Psoas muscle (tissue), 8 donors: ENCODE measurements around the gene HEXIM1. TPM values are rescaled to one million over a fixed set of nuclear protein-coding genes. Genes with fewer than 3 reads are reported as not detected.

Source experiments
- ATAC-seq, 4 donors: fragments of 200-7000 bp; cut with Tn5 transposase; one replicate each; pipeline ENCODE4 v1.9.1; 2020; ENCODE audit warnings: moderate library complexity in 3 of 4, mild to moderate bottlenecking in 2 of 4
- DNase-seq, 2 donors: peaks; one replicate each; pipeline ENCODE4 v3.0.0-alpha.2; 2020
- H3K27ac ChIP-seq: fragments of 200-600 bp; one replicate; pipeline ENCODE4 v1.8.0; 2022
- H3K27me3 ChIP-seq, 3 donors: fragments of 200-600 bp in 1 of 3; one replicate each; pipeline versions ENCODE4 v1.6.1 to v1.8.0; 2013 to 2022; ENCODE audit warnings: low read length in 2 of 3, mild to moderate bottlenecking in 2 of 3, moderate library complexity in 1 of 3; ENCODE audit not compliant: insufficient read depth in 3 of 3
- H3K36me3 ChIP-seq, 2 donors: fragments of 200-600 bp in 1 of 2; one replicate each; pipeline versions ENCODE4 v1.6.1 to v1.8.0; 2013 to 2022; ENCODE audit warnings: low read depth in 1 of 2, mild to moderate bottlenecking in 1 of 2, moderate library complexity in 1 of 2; ENCODE audit not compliant: insufficient read depth in 1 of 2
- H3K4me1 ChIP-seq: fragments of 200-600 bp; one replicate; pipeline ENCODE4 v1.8.0; 2022
- H3K4me3 ChIP-seq: fragments of 200-600 bp; one replicate; pipeline ENCODE4 v1.8.0; 2022; ENCODE audit warnings: mild to moderate bottlenecking
- H3K9me3 ChIP-seq: fragments of 200-600 bp; one replicate; pipeline ENCODE4 v1.8.0; 2022
- CTCF ChIP-seq: fragments of 200-600 bp; IDR thresholded peaks from one replicate; pipeline ENCODE4 v1.8.0; 2022; ENCODE audit warnings: antibody characterized with exemption
- WGBS, 3 donors: extraction: QIAGEN DNeasy Blood & Tissue Kit; methylation state at CpG; one replicate each; pipeline versions ENCODE4 v1.1.6 to v1.1.7; 2013; 5-methylcytosine and 5-hydroxymethylcytosine counted together
- intact Hi-C, 2 donors: fragments of 100-400 bp; cut with DNase I; formaldehyde crosslinking; loops; one replicate each; pipeline versions ENCODE4 v1.11.0 to v1.14.2; 2022
- polyA plus RNA-seq, 3 donors: library from polyadenylated mRNA; stranded (reverse); fragments of 200-250 nt; gene quantifications; one replicate each; pipeline ENCODE4 v1.2.3, GENCODE V29; 2013
- total RNA-seq, 4 donors: library from RNA; stranded (reverse); fragmentation: NEBNext Ultra II Directional in 2 of 4; extraction: Animal tissue kit (Norgen Biotek cat#: 25700) in 2 of 4; gene quantifications; one replicate each; pipeline versions ENCODE4 v1.2.1 to v1.2.4, GENCODE V29; 2021 to 2023
- donor health status: healthy with polysubstance abuse.
- donor health status: DM: no; HTN: no; CAD: no; lungs with moderate emphysema.
- donor health status: Bipolar disorder and iron deficiency.
- donor health status: healthy.
- donor health status: DM: yes; HTN: yes; CAD: no.
- donor health status: DM: no; HTN: no; CAD: no.
- donor health status: DM: no; HTN: no; CAD: no.
- donor health status: DM: yes; HTN: yes; CAD: no.

HEXIM1 gene
- total and polyA plus RNA-seq, 7 donors = 9.5 to 127 (median 29.2) TPM

GRCh38 chr17:45101883-45102811 is 46.1 kb upstream of the HEXIM1 start:
- Histone ChIP-seq H3K4me1 (peaks cover 24% of the 10 kb centered on the region), H3K9me3 (no peaks in the 10 kb centered on the region), H3K27ac (peak overlapping the region; percentile 18), H3K36me3 (peaks cover 28 to 97% of the 10 kb centered on the region in 2 donors), H3K27me3 (no peaks in the 10 kb centered on the region), H3K4me3 (no peak overlapping the region)
- WGBS, 3 donors = 54 to 78% (median 56%) methylated on average over 12 of the region's 12 CpGs
- DNase-seq (no peak), ATAC-seq (no peak)
- intact Hi-C loops = no loop called here
- no peak for TF ChIP-seq CTCF

- intact Hi-C loops = no loop called here
- Histone ChIP-seq H3K4me3 (no peak overlapping the region), H3K36me3 (peaks cover 26 to 97% of the 10 kb centered on the region in 2 donors), H3K27me3 (no peaks in the 10 kb centered on the region), H3K9me3 (no peaks in the 10 kb centered on the region), H3K27ac (peak overlapping the region; percentile 16), H3K4me1 (peaks cover 24% of the 10 kb centered on the region)
- ATAC-seq (no peak), DNase-seq (no peak)
- WGBS, 3 donors = 46 to 79% (median 54%) methylated on average over 9 of the region's 9 CpGs
- TF ChIP-seq CTCF = no peak
These were observed 45.4 kb upstream of the HEXIM1 start for GRCh38 chr17:45102856-45103255.

GRCh38 chr17:45103269-45103795 is 44.9 kb upstream of the HEXIM1 start:
- ATAC-seq (peak in 2 of 4 donors; percentile 49 to 71), DNase-seq (no peak)
- Histone ChIP-seq H3K9me3 (no peaks in the 10 kb centered on the region), H3K36me3 (peaks cover 26 to 97% of the 10 kb centered on the region in 2 donors), H3K27me3 (no peaks in the 10 kb centered on the region), H3K4me3 (no peak overlapping the region), H3K27ac (peak overlapping the region; percentile 16), H3K4me1 (peaks cover 22% of the 10 kb centered on the region)
- intact Hi-C loops = no loop called here
- 29 to 44% (median 31%) methylated on average over 9 of the region's 9 CpGs for WGBS, 3 donors
- no peak for TF ChIP-seq CTCF

GRCh38 chr17:45104029-45104428 is 44.2 kb upstream of the HEXIM1 start:
- peaks cover 23% of the 10 kb centered on the region for H3K4me1 ChIP-seq
- intact Hi-C loops = no loop called here
- H3K9me3 ChIP-seq = no peaks in the 10 kb centered on the region
- peaks cover 24 to 97% of the 10 kb centered on the region in 2 donors for H3K36me3 ChIP-seq
- no peak for DNase-seq
- H3K27ac ChIP-seq = peak overlapping the region; percentile 27
- 55 to 79% (median 74%) methylated on average over 8 of the region's 8 CpGs for WGBS, 3 donors
- TF ChIP-seq CTCF = no peak
- ATAC-seq = peak; percentile 21 to 49 (median 38)
- no peak overlapping the region for H3K4me3 ChIP-seq
- no peaks in the 10 kb centered on the region for H3K27me3 ChIP-seq
